WERI-Rb-1 (cell line): ENCODE measurements around the gene NDUFS7.

Source experiments
- DNase-seq: peaks from one replicate; pipeline ENCODE4 v3.0.0-alpha.2; 2020
- H3K27ac ChIP-seq: fragments of 250-450 bp; sonication (Bioruptor Pico); 2 replicates; pipeline ENCODE4 v1.5.1; 2020; ENCODE audit warnings: mild to moderate bottlenecking, moderate library complexity
- H3K27me3 ChIP-seq: fragments of 250-450 bp; sonication (Bioruptor Pico); 2 replicates; pipeline ENCODE4 v1.5.1; 2021; ENCODE audit warnings: mild to moderate bottlenecking, low read depth, moderate library complexity; ENCODE audit not compliant: insufficient read depth, severe bottlenecking
- H3K36me3 ChIP-seq: fragments of 250-450 bp; sonication (Bioruptor Pico); 2 replicates; pipeline ENCODE4 v1.5.1; 2020; ENCODE audit warnings: mild to moderate bottlenecking, moderate library complexity
- H3K4me3 ChIP-seq: 2 replicates; pipeline ENCODE4 v1.5.1; 2011; ENCODE audit warnings: low read depth, mild to moderate bottlenecking, control low read depth, low read length
- H3K9me3 ChIP-seq: fragments of 250-450 bp; sonication (Bioruptor Pico); 2 replicates; pipeline ENCODE4 v1.5.1; 2021; ENCODE audit warnings: mild to moderate bottlenecking, moderate library complexity; ENCODE audit not compliant: severe bottlenecking
- TF ChIP-seq, protein P1 (sequence below): IDR thresholded peaks from 2 replicates; pipeline ENCODE4 v1.5.1; 2011; ENCODE audit warnings: low read depth, mild to moderate bottlenecking, control low read depth, inconsistent platforms, low read length

NDUFS7 gene

GRCh38 chr19:1396019-1396767 lies 12.5 kb downstream of the NDUFS7 start:
- peaks cover 67% of the 10 kb centered on the region for H3K36me3 ChIP-seq
- H3K9me3 ChIP-seq, result no peaks in the 10 kb centered on the region
- TF ChIP-seq, protein P1, sequence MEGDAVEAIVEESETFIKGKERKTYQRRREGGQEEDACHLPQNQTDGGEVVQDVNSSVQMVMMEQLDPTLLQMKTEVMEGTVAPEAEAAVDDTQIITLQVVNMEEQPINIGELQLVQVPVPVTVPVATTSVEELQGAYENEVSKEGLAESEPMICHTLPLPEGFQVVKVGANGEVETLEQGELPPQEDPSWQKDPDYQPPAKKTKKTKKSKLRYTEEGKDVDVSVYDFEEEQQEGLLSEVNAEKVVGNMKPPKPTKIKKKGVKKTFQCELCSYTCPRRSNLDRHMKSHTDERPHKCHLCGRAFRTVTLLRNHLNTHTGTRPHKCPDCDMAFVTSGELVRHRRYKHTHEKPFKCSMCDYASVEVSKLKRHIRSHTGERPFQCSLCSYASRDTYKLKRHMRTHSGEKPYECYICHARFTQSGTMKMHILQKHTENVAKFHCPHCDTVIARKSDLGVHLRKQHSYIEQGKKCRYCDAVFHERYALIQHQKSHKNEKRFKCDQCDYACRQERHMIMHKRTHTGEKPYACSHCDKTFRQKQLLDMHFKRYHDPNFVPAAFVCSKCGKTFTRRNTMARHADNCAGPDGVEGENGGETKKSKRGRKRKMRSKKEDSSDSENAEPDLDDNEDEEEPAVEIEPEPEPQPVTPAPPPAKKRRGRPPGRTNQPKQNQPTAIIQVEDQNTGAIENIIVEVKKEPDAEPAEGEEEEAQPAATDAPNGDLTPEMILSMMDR, result no peak
- H3K4me3 ChIP-seq, result no peak overlapping the region
- no peaks in the 10 kb centered on the region for H3K27me3 ChIP-seq
- H3K27ac ChIP-seq, result no peak overlapping the region
- DNase-seq, result no peak

DNA sequence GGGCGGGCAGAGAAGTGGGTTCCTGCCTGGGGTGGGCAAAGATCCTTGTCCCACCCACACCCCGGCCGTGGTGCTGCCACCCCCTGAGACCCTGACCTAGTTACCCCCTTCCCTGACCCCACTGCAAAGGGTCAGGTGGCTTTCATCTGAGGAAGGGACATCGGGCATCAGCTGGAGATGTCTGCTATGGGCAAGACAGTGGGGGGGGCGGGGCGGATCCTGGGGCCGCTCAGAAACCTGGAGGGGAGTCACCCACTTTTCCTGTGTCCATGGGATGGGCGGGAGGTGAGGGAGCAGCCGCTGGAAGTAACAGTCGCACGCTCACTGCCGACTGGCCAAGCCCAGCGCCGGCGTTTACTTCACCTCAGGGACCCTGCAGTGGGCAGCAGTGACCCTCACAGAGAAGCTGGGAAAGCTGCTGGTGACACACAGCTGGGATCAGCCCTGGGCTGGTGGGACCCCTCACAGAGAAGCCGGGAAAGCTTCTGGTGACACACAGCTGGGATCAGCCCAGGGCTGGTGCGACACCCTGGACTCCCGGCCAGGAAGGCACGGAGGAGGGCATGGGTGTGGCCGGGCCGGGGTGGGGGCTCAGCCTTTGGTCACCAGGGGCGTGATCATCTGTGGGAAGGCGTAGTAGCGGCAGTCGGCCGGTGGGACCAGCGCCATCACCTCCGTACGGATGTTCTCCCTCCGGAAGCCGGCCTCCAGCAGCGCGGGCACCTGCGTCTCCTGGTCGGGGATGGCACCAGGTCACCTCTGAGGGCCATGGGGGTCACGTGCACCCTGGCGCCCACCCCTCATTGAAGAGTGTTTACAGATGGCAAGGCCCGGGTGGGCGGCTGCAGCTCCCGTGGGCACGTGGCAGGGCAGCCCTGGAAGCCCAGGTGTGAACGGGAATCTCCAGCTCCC lies 13.3 kb downstream of the NDUFS7 start:
- no peak overlapping the region for H3K4me3 ChIP-seq
- peaks cover 61% of the 10 kb centered on the region for H3K36me3 ChIP-seq
- no peak for DNase-seq
- no peaks in the 10 kb centered on the region for H3K27me3 ChIP-seq
- H3K27ac ChIP-seq, result no peak overlapping the region
- no peaks in the 10 kb centered on the region for H3K9me3 ChIP-seq
- TF ChIP-seq, protein P1, result no peak

- no peak overlapping the region for H3K4me3 ChIP-seq
- H3K27ac ChIP-seq, result no peak overlapping the region
- H3K9me3 ChIP-seq, result no peaks in the 10 kb centered on the region
- peaks cover 53% of the 10 kb centered on the region for H3K36me3 ChIP-seq
- no peaks in the 10 kb centered on the region for H3K27me3 ChIP-seq
- TF ChIP-seq, protein P1, result no peak
- DNase-seq, result no peak
Measured at GRCh38 chr19:1397838-1398237, 14.1 kb downstream of the NDUFS7 start.

GRCh38 chr19:1399079-1399478 lies 15.4 kb downstream of the NDUFS7 start:
- no peaks in the 10 kb centered on the region for H3K27me3 ChIP-seq
- H3K4me3 ChIP-seq, result no peak overlapping the region
- no peaks in the 10 kb centered on the region for H3K9me3 ChIP-seq
- DNase-seq, result no peak
- H3K27ac ChIP-seq, result no peak overlapping the region
- TF ChIP-seq, protein P1, result no peak
- H3K36me3 ChIP-seq, result peaks cover 43% of the 10 kb centered on the region

GRCh38 chr19:1399745-1400144 lies 16.0 kb downstream of the NDUFS7 start:
- H3K9me3 ChIP-seq, result no peaks in the 10 kb centered on the region
- no peak overlapping the region for H3K4me3 ChIP-seq
- H3K27me3 ChIP-seq, result no peaks in the 10 kb centered on the region

More at GRCh38 chr19:1399745-1400144, 16.0 kb downstream of the NDUFS7 start:
- TF ChIP-seq, protein P1, result no peak
- DNase-seq, result no peak
- Histone ChIP-seq H3K27ac (no peak overlapping the region), H3K36me3 (peaks cover 40% of the 10 kb centered on the region)
